Left lung (tissue), 10 donors: ENCODE data around the gene ARHGAP1. TPM values are rescaled to one million over a fixed set of nuclear protein-coding genes. Genes with fewer than 3 reads are reported as not detected.

Source experiments
- ATAC-seq: fragments of 200-7000 bp; cut with Tn5 transposase; one replicate; pipeline ENCODE4 v1.9.1; 2020; ENCODE audit warnings: moderate library complexity
- DNase-seq, 4 donors: peaks; one replicate each; pipeline ENCODE4 v3.0.0-alpha.2; 2013 to 2020
- H3K27ac ChIP-seq, 2 donors: fragments of 200-600 bp; sonication (generic) in 1 of 2; one replicate each; pipeline versions ENCODE4 v1.5.0 to v1.8.0; 2020 to 2021
- H3K27me3 ChIP-seq, 2 donors: fragments of 200-600 bp; sonication (generic) in 1 of 2; one replicate each; pipeline versions ENCODE4 v1.5.0 to v1.8.0; 2020 to 2021
- H3K36me3 ChIP-seq, 2 donors: fragments of 200-600 bp; sonication (generic) in 1 of 2; one replicate each; pipeline versions ENCODE4 v1.5.0 to v1.8.0; 2020 to 2021
- H3K4me1 ChIP-seq, 2 donors: fragments of 200-600 bp; one replicate each; pipeline ENCODE4 v1.8.0; 2021
- H3K4me3 ChIP-seq, 2 donors: fragments of 200-600 bp; sonication (generic) in 1 of 2; one replicate each; pipeline versions ENCODE4 v1.5.0 to v1.8.0; 2020 to 2021; ENCODE audit warnings: mild to moderate bottlenecking in 1 of 2
- H3K9me3 ChIP-seq, 2 donors: fragments of 200-600 bp; sonication (generic) in 1 of 2; one replicate each; pipeline versions ENCODE4 v1.5.0 to v1.8.0; 2020 to 2021
- intact Hi-C, 2 donors: fragments of 100-400 bp; cut with DNase I; formaldehyde crosslinking; loops; one replicate each; pipeline versions ENCODE4 v1.11.2 to v1.14.2; 2022
- polyA plus RNA-seq, 6 donors: library from polyadenylated mRNA; unstranded; fragments of 120-200 nt; gene quantifications; one replicate each; pipeline ENCODE4 v1.2.1, GENCODE V29; 2013; ENCODE audit not compliant: insufficient read length in 6 of 6
- total RNA-seq, 2 donors: library from RNA; stranded (reverse); fragmentation: NEBNext Ultra II Directional; extraction: Animal tissue kit (Norgen Biotek cat#: 25700); gene quantifications; one replicate each; pipeline ENCODE4 v1.2.1, GENCODE V29; 2021
- TF ChIP-seq, protein P1 (sequence below), 2 donors: fragments of 200-600 bp; sonication (generic) in 1 of 2; IDR thresholded peaks; one replicate each; pipeline versions ENCODE4 v1.5.0 to v1.8.0; 2021; ENCODE audit warnings: antibody characterized with exemption in 2 of 2
- donor health status: DM: no; HTN: yes; CAD: no.
- donor health status: DM: no; HTN: no; CAD: no.

Gene ARHGAP1
- total and polyA plus RNA-seq, 8 donors: 59.9 to 90.3 (median 67.0) TPM

DNA sequence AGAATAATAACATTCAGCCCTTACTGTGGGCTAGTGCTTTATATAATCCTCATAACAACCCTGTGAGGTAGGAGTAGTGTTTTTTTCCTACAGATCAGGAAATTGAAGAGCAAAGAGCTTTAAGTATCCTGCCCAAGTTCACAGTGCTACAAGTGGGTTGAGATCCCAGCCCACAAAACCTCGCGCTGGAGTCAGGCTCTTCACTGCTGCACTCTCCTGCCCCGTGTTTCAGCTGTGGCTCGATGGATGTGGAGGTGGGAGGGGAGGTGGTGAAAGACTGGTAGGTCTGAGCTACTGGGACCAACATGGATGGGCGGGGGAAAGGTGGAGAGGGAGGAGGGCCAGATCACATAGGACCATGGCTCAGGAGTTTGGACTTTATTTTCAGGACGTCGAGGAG, 6.5 kb upstream of the ARHGAP1 start:
- H3K27me3 ChIP-seq: no peaks in the 10 kb centered on the region
- no peak overlapping the region for H3K27ac ChIP-seq
- TF ChIP-seq, protein P1, sequence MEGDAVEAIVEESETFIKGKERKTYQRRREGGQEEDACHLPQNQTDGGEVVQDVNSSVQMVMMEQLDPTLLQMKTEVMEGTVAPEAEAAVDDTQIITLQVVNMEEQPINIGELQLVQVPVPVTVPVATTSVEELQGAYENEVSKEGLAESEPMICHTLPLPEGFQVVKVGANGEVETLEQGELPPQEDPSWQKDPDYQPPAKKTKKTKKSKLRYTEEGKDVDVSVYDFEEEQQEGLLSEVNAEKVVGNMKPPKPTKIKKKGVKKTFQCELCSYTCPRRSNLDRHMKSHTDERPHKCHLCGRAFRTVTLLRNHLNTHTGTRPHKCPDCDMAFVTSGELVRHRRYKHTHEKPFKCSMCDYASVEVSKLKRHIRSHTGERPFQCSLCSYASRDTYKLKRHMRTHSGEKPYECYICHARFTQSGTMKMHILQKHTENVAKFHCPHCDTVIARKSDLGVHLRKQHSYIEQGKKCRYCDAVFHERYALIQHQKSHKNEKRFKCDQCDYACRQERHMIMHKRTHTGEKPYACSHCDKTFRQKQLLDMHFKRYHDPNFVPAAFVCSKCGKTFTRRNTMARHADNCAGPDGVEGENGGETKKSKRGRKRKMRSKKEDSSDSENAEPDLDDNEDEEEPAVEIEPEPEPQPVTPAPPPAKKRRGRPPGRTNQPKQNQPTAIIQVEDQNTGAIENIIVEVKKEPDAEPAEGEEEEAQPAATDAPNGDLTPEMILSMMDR (IDR thresholded peaks at IDR 0.05): no peak
- ATAC-seq (no peak), DNase-seq (no peak)
- intact Hi-C loops: no loop called here
- H3K36me3 ChIP-seq: peaks cover 7 to 66% of the 10 kb centered on the region in 2 donors
- no peaks in the 10 kb centered on the region for H3K9me3 ChIP-seq
- peaks cover under 1 to 19% of the 10 kb centered on the region in 2 donors for H3K4me1 ChIP-seq
- H3K4me3 ChIP-seq: no peak overlapping the region

DNA sequence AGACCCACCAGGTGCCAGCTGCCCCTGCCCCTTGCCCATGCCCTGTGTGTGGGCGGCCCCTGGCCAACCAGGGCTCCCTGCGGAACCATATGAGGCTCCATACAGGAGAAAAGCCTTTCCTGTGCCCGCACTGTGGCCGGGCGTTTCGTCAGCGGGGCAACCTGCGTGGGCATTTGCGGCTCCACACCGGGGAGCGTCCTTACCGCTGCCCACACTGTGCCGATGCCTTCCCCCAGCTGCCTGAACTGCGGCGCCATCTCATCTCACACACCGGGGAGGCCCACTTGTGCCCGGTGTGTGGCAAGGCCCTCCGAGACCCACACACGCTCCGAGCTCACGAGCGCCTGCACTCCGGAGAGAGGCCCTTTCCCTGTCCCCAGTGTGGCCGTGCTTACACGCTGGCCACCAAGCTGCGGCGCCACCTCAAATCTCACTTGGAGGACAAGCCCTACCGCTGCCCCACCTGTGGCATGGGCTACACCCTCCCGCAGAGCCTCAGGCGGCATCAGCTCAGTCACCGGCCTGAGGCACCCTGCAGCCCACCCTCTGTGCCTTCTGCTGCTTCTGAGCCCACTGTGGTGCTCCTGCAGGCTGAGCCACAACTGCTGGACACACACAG, 4.8 kb upstream of the ARHGAP1 start:
- Histone ChIP-seq H3K4me3 (no peak overlapping the region), H3K4me1 (peaks cover 6 to 24% of the 10 kb centered on the region in 2 donors), H3K36me3 (peaks cover 7 to 66% of the 10 kb centered on the region in 2 donors), H3K9me3 (no peaks in the 10 kb centered on the region), H3K27me3 (no peaks in the 10 kb centered on the region), H3K27ac (no peak overlapping the region)
- TF ChIP-seq, protein P1 (IDR thresholded peaks at IDR 0.05): no peak
- ATAC-seq (no peak), DNase-seq (peak in 1 of 4 donors; percentile 70)
- intact Hi-C loops: no loop called here

DNA sequence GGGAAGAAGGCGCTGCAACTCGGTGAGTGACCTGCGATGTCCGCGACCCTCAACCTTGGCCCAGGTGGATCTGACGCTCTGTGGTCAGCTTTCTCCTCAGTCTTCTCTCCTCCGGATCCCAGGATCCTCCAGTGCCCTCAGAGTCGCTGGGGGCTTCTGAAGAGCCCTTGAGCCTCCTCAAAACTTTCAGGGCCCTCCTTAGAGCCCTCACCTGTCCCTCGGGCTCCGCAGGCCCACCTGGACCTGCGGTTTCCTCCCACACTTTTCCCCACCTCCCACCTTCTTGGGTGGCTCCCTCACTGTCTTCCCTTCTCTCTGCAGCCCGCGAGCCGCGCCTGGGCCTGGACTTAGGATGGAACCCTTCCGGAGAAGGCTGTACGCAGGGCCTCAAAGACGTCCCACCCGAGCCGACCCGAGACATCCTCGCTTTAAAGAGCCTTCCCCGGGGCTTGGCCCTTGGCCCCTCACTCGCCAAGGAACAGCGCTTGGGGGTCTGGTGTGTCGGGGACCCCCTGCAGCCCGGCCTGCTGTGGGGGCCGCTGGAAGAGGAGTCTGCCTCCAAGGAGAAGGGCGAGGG, 747 bp upstream of the ARHGAP1 start:
- Histone ChIP-seq H3K27me3 (no peaks in the 10 kb centered on the region), H3K4me3 (peak overlapping the region; percentile 97 to 98), H3K9me3 (no peaks in the 10 kb centered on the region), H3K4me1 (peaks cover 18 to 56% of the 10 kb centered on the region in 2 donors), H3K36me3 (peaks cover 7 to 49% of the 10 kb centered on the region in 2 donors), H3K27ac (peak overlapping the region; percentile 88 to 94)
- intact Hi-C loops: no loop called here
- TF ChIP-seq, protein P1 (IDR thresholded peaks at IDR 0.05): no peak
- no peak for ATAC-seq
- peak in 1 of 4 donors; percentile 81 for DNase-seq

DNA sequence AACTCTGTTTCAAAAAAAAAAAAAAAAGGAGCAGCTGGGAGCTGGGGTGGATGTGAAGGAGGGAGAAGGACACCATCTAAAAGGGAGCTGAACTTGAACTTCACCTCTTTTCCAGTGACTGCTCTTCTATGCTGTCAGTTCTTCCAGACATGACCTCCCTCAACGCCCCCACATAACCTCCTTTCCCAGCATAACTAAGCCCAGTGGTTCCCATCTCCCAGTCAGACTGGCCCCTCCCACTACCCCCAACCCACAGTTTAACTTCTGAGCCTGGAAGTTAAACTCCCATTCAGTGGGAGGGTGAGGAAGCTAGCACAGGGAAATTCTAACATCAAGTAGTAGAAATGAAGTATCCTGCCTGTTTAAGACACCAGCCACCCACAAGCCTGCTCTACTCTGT, 1.8 kb downstream of the ARHGAP1 start:
- no peak for DNase-seq
- Histone ChIP-seq H3K36me3 (peaks cover 0 to 49% of the 10 kb centered on the region in 2 donors), H3K4me3 (no peak overlapping the region), H3K27me3 (no peaks in the 10 kb centered on the region), H3K9me3 (no peaks in the 10 kb centered on the region), H3K27ac (no peak overlapping the region), H3K4me1 (peaks cover 18 to 62% of the 10 kb centered on the region in 2 donors)
- no peak for ATAC-seq
- intact Hi-C loops: no loop called here
- TF ChIP-seq, protein P1 (IDR thresholded peaks at IDR 0.05): no peak

DNA sequence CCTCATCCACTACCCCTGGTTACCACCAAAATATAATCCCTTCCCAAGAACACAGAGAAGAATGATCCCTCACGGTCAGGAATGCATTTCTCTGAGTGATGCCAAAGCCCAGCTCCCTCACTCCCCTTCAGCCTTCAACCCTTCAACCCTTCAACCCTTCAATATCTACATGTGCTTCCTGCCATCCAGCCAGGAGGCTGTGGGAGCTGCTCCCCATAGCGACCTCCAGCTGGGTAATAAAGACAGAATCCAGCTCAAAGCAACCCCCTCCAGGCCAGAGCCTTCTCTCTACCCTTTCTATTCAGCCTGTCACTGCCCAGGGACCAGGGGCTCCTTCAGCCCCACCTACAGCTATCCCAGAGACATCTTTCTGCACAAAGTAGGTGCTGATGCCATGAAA, 2.7 kb downstream of the ARHGAP1 start:
- no peak for ATAC-seq
- Histone ChIP-seq H3K9me3 (no peaks in the 10 kb centered on the region), H3K27me3 (no peaks in the 10 kb centered on the region), H3K27ac (no peak overlapping the region), H3K4me1 (peaks cover 18 to 56% of the 10 kb centered on the region in 2 donors), H3K36me3 (peaks cover 0 to 49% of the 10 kb centered on the region in 2 donors), H3K4me3 (no peak overlapping the region)
- DNase-seq: no peak
- TF ChIP-seq, protein P1 (IDR thresholded peaks at IDR 0.05): no peak
- intact Hi-C loops: no loop called here
